HG03064 (cell line): ENCODE data around the gene KISS1R.

ENCODE experiments used
- ATAC-seq: cut with Tn5 transposase; IDR thresholded peaks from one replicate; pipeline ENCODE4 v1.9.1; 2021; ENCODE audit warnings: low read depth; ENCODE audit not compliant: unreplicated experiment

KISS1R gene

GRCh38 chr19:934865-935479 lies 17.8 kb downstream of the KISS1R start:
- ATAC-seq = no peak

- no peak for ATAC-seq
Measured at GRCh38 chr19:936175-936546, 19.0 kb downstream of the KISS1R start.

GRCh38 chr19:937259-937694 lies 20.1 kb downstream of the KISS1R start:
- no peak for ATAC-seq

- no peak for ATAC-seq
Measured at GRCh38 chr19:938233-938923, 21.2 kb downstream of the KISS1R start.

- ATAC-seq = no peak
Measured at GRCh38 chr19:939439-939838, 22.3 kb downstream of the KISS1R start.

GRCh38 chr19:939922-940321 lies 22.8 kb downstream of the KISS1R start:
- no peak for ATAC-seq

- ATAC-seq = peak; percentile 52
Measured at GRCh38 chr19:940591-941291, 23.6 kb downstream of the KISS1R start.

GRCh38 chr19:941292-942132 lies 24.4 kb downstream of the KISS1R start:
- no peak for ATAC-seq

- ATAC-seq = no peak
Measured at GRCh38 chr19:942133-942645, 25.1 kb downstream of the KISS1R start.

GRCh38 chr19:943551-944170 lies 26.5 kb downstream of the KISS1R start:
- ATAC-seq = no peak

GRCh38 chr19:944171-944567 lies 27.0 kb downstream of the KISS1R start:
- no peak for ATAC-seq

GRCh38 chr19:944663-945241 lies 27.6 kb downstream of the KISS1R start:
- no peak for ATAC-seq

GRCh38 chr19:945401-946252 lies 28.5 kb downstream of the KISS1R start:
- ATAC-seq = no peak

- peak; percentile 11 for ATAC-seq
Measured at GRCh38 chr19:947090-947706, 30.1 kb downstream of the KISS1R start.

- ATAC-seq = peak; percentile 56
Measured at GRCh38 chr19:947707-948539, 30.8 kb downstream of the KISS1R start.

GRCh38 chr19:948842-949496 lies 31.8 kb downstream of the KISS1R start:
- no peak for ATAC-seq

GRCh38 chr19:950352-951066 lies 33.4 kb downstream of the KISS1R start:
- no peak for ATAC-seq
